Measurements from ENCODE around the gene MT3. TPM values are rescaled to one million over a fixed set of nuclear protein-coding genes. Genes with fewer than 3 reads are reported as not detected.

Gene MT3
- total RNA-seq, 1 donor from 2014 or later: 5.1 TPM

GRCh38 chr16:56593573-56594291 lies 4.4 kb downstream of the MT3 start:
- no peak for DNase-seq (ENCODE audit: low read depth)
- H3K4me3 ChIP-seq (ENCODE audit: low read depth, low read length): no peak overlapping the region
- TF ChIP-seq CTCF (conservative IDR thresholded peaks at IDR 0.05; ENCODE audit: low read depth, low read length): no peak

- TF ChIP-seq CTCF (conservative IDR thresholded peaks at IDR 0.05; ENCODE audit: low read depth, low read length): no peak
- H3K4me3 ChIP-seq (ENCODE audit: low read depth, low read length): no peak overlapping the region
- DNase-seq (ENCODE audit: low read depth): no peak
Observed at GRCh38 chr16:56594292-56594619, 4.9 kb downstream of the MT3 start.

DNA sequence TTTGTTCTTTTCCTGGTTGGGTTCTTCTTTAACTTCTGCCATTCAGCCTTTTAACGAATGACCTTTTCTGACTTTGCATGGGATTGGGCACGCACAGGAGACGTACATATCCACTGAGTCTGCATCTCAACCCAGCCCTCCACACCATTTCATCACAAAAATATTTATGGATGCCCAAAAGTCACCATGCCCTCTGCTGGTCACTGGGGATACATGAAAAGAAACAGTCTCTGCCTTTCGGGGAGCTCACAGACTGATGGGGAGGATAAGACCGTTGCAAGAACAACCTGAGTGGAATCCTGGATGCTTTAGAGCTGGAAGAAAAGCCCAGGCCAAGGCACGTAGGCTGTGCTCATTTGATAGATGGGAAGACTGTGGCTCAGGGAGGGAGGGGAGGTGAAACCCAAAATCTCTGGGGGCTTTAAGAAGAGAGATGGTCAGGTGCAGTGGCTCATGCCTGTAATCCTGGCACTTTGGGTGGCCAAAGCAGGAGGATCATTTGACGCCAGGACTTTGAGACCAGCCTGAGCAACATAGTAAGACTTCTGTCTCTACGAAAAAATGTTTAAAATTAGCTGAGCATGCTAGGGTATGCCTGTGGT lies 11.2 kb downstream of the MT3 start:
- TF ChIP-seq CTCF (conservative IDR thresholded peaks at IDR 0.05; ENCODE audit: low read depth, low read length): peak; percentile 86
- DNase-seq (ENCODE audit: low read depth): no peak
- H3K4me3 ChIP-seq (ENCODE audit: low read depth, low read length): no peak overlapping the region

DNA sequence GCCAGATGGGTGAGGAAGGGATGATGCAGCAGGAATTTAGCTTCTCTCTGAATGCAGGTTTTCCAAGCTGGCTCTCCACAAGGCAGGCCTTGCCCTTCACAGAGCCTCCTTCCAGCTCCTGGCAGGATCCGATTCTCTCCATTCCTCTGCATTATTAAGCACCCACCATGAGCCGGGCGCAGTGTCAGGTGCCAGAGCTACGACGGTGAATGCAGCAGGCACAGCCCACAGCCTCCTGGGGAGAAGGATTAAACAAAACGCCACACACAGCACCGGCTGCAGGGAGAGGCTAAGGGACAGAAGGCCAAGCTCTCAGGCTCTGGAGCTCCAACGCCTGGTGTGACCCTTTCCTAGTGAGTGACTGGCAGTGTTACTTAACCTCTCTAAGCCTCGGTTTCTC lies 12.0 kb downstream of the MT3 start:
- TF ChIP-seq CTCF (conservative IDR thresholded peaks at IDR 0.05; ENCODE audit: low read depth, low read length): no peak
- no peak overlapping the region for H3K4me3 ChIP-seq (ENCODE audit: low read depth, low read length)
- DNase-seq (ENCODE audit: low read depth): no peak

DNA sequence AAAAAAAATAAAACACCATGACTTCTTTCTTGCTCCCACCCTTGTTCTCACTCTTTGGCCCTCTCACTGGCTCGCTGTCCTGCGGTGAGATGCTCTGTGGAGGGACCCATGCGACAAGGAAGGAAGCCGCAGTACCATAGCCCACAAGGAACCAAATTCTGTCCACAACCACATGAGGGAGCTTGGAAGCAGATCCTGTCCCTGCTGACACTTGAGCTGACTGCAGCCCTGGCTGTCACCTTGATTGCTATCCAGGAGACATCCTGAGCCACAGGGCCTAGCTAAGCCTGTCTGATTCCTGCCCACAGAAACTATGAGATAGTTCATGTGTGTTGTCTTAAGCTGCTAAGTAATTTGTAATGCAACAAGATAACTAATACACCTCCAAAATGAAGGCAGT lies 14.3 kb downstream of the MT3 start:
- TF ChIP-seq CTCF (conservative IDR thresholded peaks at IDR 0.05; ENCODE audit: low read depth, low read length): peak; percentile 58
- DNase-seq (ENCODE audit: low read depth): no peak
- no peak overlapping the region for H3K4me3 ChIP-seq (ENCODE audit: low read depth, low read length)

DNA sequence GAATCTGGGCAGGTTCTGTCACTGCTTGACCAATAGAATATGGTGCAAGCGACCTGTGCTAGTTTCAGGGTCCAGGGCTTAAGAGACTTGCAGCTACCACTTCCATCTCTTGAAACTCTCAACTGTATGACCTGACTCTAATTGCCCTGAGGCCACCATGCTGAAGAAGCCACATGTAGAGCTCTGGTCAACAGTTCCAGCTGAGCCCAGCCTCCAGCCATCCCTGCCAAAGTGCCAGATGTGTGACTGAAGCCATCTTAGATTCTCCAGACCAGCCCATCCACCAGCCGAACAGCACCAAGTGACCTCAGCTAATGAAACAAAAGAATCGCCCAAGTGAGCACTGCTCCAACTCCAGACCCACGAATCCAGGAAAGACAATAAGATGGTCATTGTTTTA lies 15.6 kb downstream of the MT3 start:
- no peak overlapping the region for H3K4me3 ChIP-seq (ENCODE audit: low read depth, low read length)
- no peak for TF ChIP-seq CTCF (conservative IDR thresholded peaks at IDR 0.05; ENCODE audit: low read depth, low read length)

GRCh38 chr16:56605475-56605874 lies 16.1 kb downstream of the MT3 start:
- no peak overlapping the region for H3K4me3 ChIP-seq (ENCODE audit: low read depth, low read length)
- TF ChIP-seq CTCF (conservative IDR thresholded peaks at IDR 0.05; ENCODE audit: low read depth, low read length): no peak
- DNase-seq (ENCODE audit: low read depth): no peak

More for the DNA sequence above, 15.6 kb downstream of the MT3 start:
- DNase-seq (ENCODE audit: low read depth): no peak

All from epithelial cell of proximal tubule (primary cell).